Forelimb muscle (tissue), 1 donor: Measurements from ENCODE around the gene ANKRD33B. TPM values are rescaled to one million over a fixed set of nuclear protein-coding genes. Genes with fewer than 3 reads are reported as not detected.
"Not testable (repeated sequence)": the region's sequence is repeated elsewhere in the genome, so short reads cannot be mapped to it uniquely, and the experiment has no call there.

Experiments
- DNase-seq: peaks from one replicate; pipeline ENCODE4 v3.0.0-alpha.2; 2013; ENCODE audit warnings: low read depth
- polyA plus RNA-seq: library from polyadenylated mRNA; unstranded; fragments of 120-200 nt; gene quantifications from one replicate; pipeline ENCODE4 v1.2.1, GENCODE V29; 2013; ENCODE audit not compliant: insufficient read length

The ANKRD33B gene
- polyA plus RNA-seq, 1 donor: 1.8 TPM

GRCh38 chr5:10536931-10537579 is 26.8 kb upstream of the ANKRD33B start:
- DNase-seq: no peak

- DNase-seq: no peak
Observed at GRCh38 chr5:10537624-10538023, 26.2 kb upstream of the ANKRD33B start.

GRCh38 chr5:10538103-10538788 is 25.6 kb upstream of the ANKRD33B start:
- DNase-seq: no peak

GRCh38 chr5:10538789-10539686 is 24.8 kb upstream of the ANKRD33B start:
- no peak for DNase-seq

- no peak for DNase-seq
Observed at GRCh38 chr5:10539687-10539998, 24.2 kb upstream of the ANKRD33B start.

GRCh38 chr5:10540036-10540544 is 23.8 kb upstream of the ANKRD33B start:
- DNase-seq: no peak

GRCh38 chr5:10540951-10541646 is 22.8 kb upstream of the ANKRD33B start:
- no peak for DNase-seq

GRCh38 chr5:10542055-10542550 is 21.8 kb upstream of the ANKRD33B start:
- no peak for DNase-seq

GRCh38 chr5:10543585-10544040 is 20.3 kb upstream of the ANKRD33B start:
- no peak for DNase-seq

- no peak for DNase-seq
Observed at GRCh38 chr5:10545084-10545483, 18.8 kb upstream of the ANKRD33B start.

- no peak for DNase-seq
Observed at GRCh38 chr5:10546186-10546585, 17.7 kb upstream of the ANKRD33B start.

- no peak for DNase-seq
Observed at GRCh38 chr5:10548418-10549122, 15.3 kb upstream of the ANKRD33B start.

- not testable (repeated sequence) for DNase-seq
Observed at GRCh38 chr5:10549123-10549514, 14.8 kb upstream of the ANKRD33B start.

- DNase-seq: no peak
Observed at GRCh38 chr5:10550222-10550995, 13.5 kb upstream of the ANKRD33B start.

GRCh38 chr5:10551782-10552138 is 12.1 kb upstream of the ANKRD33B start:
- no peak for DNase-seq

- DNase-seq: no peak
Observed at GRCh38 chr5:10552183-10553143, 11.4 kb upstream of the ANKRD33B start.

- DNase-seq: no peak
Observed at GRCh38 chr5:10553476-10553875, 10.4 kb upstream of the ANKRD33B start.

GRCh38 chr5:10555277-10555684 is 8.6 kb upstream of the ANKRD33B start:
- no peak for DNase-seq

- DNase-seq: no peak
Observed at GRCh38 chr5:10556289-10556807, 7.5 kb upstream of the ANKRD33B start.
